Measurements from ENCODE around the gene RBM4B.
A peak's percentile ranks its signal among the peaks of the same experiment; 100 is the strongest.
"Not testable (repeated sequence)": the region's sequence is repeated elsewhere in the genome, so short reads cannot be mapped to it uniquely, and the experiment has no call there.

The RBM4B gene, protein sequence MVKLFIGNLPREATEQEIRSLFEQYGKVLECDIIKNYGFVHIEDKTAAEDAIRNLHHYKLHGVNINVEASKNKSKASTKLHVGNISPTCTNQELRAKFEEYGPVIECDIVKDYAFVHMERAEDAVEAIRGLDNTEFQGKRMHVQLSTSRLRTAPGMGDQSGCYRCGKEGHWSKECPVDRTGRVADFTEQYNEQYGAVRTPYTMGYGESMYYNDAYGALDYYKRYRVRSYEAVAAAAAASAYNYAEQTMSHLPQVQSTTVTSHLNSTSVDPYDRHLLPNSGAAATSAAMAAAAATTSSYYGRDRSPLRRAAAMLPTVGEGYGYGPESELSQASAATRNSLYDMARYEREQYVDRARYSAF

DNA sequence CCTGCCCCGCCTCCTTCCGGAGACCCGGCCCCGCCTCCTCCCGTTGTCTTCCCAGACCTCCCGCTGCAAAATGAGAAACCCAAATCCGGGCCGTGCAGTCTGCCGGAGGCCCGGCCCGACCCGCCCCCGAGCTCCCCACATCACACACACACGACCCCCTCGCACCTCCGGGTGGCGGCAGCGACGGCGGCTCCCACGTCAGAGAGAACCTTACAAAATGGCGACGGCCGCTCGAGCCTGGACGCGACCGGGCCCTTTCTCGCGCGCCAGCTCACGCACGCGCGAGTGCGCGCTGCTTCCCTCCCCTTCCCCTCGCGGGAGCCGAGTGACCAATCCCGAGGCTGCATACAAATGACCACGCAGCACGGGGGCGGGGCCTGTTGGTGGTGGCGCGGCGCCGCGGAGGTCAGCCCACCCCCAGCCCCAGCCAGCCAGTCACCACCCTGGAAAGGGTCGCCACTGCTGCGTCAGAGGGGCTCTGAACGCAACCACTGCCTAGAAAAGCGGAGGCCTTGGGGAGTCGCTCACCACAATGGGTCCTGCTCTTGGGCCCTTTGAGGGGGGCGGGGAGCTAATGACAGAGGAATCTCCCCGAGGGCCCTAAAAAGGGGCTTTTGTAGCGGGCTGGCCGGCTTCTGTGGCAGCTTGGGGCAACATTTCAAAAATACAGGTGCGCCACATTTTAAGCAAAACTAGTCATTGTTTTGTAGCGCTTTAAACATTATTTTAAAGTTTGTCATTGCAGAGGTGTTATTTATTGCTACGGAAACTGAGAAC lies at the start of gene RBM4B:
RBM4B (minus strand) TSS at position 289 of the 777 bp plus-strand sequence. CDS start 808 bp downstream, outside the sequence.
- peak; percentile 90 to 94 for DNase-seq

DNA sequence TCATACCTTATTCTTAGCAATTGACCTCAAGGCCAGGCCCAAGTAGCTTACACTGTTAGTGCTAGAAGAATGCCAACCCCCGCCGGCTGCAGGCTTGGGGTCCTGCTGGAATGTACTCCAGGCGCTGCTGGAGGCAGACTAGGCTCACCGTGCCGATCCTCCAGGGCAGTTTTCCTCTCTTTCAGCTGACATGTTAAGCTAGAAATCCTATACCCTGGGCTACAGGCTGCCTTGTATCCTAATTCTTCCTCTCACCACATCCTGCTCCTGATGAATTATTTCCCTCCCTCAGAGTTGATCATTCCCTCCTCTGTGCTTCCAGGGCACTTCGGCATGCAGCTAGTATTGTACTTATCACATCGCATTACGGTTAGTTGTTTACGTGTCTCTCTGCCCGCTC lies 48.0 kb upstream of the RBM4B start:
- no peak for DNase-seq

DNA sequence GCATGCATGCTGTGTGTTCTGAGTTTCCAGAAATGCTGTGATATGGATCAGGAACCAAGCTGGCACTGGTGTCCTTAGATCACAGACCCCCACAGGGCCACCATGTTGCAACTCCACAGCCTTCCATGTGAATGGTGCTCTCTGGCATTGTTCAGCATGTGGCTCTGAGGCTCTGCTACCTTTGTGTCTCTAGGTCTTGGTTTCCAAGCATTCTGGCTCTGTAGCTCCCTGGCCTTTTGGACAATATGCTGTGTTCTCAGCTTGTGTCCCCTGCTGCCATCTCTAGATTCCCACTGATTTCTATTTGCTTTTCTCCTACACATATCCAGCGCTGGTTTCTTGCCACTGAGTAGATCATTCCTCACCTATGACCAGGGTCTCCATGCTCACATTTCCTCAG lies 47.4 kb upstream of the RBM4B start:
- no peak for DNase-seq

DNA sequence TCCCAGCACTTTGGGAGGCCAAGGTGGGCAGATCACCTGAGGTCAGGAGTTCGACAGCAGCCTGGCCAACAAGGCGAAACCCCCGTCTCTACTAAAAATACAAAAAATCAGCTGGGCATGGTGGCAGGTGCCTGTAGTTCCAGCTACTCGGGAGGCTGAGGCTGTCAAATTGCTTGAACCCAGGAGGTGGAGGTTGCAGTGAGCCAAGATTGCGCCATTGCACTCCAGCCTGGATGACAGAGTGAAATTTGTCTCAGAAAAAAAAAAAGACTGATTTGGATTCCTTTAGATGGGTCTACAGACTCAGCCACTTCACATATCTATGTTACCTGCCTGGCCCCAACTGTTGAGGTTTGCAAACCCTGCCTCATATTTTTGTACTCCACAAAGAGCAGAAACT lies 46.5 kb upstream of the RBM4B start:
- not testable (repeated sequence) for DNase-seq

DNA sequence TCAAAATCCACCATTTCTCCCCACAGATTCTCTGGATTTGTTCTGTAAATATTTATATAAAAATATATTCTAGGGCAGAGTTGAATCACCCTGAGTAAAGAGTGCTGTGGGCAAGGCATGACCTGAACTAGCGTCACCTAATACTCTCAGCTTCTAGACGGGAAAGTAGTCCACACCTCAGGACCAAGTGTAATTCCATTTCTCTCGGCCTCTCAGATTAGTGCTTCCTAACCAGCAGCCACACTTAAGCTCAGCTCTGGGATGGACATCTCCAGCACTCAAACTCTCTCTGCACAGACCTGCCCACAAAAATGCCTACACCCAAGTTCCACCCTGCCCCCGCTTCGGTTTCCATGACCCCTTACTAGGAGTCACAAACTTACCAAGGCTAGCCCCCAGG lies 46.0 kb upstream of the RBM4B start:
- no peak for DNase-seq

DNA sequence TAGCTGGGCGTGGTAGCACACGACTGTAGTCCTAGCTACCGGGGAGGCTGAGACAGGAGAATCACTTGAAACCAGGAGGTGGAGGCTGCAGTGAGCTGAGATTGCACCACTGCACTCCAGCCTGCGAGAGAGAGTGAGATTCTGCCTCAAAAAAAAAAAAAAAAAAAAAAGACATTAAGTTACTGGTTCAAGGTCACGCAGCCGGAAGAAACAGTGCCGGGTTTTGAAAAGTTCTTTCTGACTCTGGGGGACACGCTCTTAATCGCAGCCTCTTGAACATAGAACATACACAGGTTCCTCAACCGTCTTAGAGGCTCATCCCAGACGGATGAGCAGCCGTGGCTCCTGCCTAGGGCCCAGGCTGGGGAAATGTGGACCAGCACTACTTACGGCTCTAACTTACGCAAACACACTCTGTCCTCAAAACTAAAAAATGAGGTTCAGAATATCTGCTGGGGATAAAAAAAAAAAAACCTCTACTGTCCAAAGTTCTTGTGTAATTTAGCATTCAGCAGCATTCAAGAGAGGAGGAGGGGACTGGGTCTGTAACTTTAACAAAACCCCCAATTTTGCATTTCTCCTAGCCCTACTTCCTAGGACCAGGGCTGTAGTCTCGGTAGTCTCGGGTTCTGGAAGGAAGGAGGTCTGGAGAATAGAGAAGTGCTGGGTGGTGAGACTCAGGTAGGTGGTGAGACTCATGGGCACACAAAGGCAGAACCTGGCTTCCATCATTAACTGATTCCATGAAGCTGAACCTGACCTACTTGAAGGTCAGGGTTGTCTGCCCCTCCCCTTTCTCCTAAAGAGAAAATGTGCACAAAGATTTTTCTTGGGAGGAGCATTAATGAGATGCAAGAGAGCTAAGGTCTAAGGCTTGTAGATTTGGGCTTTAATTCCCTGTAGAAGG lies 45.3 kb upstream of the RBM4B start:
- DNase-seq = no peak

DNA sequence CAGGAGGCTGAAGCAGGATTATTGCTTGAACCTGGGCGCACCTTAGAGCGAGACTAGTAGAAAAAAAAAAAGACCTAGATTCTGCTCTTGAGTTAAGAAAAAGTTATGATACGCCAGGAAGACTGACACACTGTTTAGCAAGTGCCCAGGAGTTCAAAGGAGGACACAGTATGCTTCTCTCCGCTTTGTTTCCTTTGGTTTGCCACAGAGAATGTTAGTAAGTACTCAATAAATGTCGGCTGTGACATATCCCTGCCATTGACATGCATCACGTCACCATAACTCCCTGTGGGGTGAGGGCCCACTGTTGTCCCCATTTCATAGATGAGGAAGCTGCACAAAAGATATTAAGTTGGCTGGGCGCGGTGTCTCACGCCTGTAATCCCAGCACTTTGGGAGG lies 44.3 kb upstream of the RBM4B start:
- no peak for DNase-seq

DNA sequence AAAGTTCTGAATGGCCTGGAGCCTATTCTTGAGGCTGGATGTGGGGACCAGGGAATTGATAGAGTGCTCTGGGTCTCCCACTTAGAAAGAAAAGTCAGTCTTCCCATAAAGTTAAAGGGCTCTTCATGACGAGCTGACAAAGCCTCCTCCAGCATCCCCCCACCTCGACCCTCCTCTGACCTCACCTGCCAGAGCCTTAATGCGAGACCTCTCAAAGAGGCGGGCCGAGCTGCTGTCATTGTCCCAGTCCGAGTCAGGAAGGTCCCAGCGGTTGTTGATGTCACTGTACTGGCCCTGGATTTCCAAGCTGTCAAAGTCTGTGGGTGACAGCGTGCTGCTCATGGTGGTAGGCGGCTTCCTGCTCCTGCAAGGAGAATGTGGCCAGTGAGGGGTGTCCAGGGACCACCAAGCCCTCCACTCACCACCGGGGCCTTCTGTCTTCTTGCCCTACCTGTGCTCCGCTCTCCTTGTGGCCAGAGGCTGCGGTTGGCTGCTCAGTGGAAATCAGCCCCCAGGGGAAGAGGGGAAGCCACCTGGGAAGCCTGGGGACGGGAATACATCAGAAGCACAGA lies 43.3 kb upstream of the RBM4B start:
- no peak for DNase-seq

DNA sequence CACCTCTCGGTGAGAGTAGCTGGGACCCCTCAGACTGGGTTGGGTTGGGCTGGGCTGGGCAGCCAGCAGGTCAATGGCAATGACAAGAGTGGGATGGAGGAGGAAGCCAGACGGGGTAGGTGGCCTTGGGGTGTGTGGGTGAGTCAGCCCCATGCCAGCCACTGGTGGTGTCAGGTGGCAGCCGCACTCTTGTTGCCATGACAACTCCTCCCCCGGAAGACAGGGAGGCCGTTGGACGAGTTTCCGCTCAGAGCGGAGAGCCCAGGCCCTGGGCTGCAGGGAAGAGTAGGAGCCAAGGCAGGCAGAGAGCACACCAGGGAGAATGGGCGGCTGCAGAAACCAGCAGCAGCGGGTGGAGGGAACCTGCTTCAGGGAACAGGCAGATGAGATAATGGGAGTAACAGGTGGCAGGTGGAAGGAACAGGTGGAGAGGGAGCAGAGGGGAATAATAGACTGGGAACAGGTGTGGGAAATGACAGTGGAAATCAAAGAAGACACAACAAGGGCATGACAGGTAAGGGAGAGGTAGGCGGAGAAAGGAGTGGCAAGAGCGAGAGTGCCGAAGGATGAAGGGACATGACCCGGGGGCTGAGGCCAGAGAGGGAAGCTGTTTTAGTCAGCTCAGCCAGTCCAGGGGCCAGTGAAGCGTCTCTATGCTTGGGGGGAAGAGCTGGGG lies 42.7 kb upstream of the RBM4B start:
- DNase-seq = peak in 1 of 2 experiments; percentile 25

DNA sequence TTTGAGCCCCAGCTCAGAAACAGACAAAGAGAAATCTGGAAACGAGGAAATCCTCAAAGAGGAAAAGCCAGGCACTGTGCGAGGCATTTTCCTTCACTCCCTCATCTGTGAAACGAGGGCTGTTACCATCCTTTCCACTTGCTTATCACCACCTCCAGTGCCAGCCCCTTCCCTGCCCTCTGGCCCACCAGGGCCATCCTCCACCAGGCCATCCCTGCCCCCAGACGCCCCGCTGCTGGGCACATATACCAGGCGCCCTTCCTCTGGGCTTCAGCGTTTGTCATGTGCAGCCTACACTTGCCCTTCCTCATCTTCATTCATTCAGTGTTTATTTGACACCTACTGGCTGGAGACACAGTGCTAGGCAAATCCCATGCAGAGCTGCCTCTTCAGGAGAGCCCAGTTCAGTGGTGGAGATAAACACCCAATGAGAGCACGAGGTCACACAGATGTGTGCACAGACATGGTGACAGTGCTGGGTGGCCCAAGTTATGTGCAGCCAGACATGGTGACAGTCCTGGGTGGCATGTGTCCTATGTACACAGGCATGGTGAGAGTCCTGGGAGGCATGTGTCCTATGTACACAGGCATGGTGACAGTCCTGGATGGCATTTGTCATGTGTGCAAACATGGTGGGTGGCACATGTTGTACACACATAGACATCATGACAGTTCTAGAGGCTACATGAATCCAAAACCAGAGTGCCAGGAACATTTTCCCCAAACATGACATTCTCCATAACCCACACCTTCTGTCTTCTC lies 41.6 kb upstream of the RBM4B start:
- DNase-seq = no peak

DNA sequence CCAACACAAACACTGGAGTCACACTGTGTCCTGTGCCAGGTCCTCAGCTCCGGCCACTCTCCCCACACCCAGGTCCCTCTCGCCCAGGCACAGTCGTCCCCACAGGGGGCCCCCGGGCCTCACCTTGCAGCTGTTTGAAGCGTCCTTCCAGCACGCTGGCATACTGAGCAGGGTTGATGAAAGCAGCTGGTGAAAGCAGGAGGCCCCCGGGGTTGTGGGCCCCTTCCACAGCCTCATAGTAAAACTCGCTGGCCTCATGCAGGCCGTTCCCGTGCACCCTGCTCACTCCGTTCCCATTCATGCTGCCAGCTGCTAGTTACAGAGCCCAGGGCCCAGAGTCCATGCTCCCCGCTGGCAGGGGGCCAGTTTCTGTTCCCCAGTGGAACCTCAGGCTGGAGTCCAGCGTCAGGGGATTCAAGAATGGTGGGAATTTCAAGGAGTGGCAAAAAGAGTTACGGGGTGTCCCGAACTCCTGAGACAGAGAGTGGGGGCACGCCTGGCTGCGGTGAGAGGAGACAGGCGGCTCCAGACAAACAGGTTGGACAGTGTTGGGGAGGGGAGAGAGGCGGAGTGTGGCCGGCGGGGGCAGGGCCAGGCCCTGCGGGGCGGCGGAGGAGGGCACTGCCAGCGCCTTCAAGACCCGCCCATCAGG lies 40.8 kb upstream of the RBM4B start:
- no peak for DNase-seq

DNA sequence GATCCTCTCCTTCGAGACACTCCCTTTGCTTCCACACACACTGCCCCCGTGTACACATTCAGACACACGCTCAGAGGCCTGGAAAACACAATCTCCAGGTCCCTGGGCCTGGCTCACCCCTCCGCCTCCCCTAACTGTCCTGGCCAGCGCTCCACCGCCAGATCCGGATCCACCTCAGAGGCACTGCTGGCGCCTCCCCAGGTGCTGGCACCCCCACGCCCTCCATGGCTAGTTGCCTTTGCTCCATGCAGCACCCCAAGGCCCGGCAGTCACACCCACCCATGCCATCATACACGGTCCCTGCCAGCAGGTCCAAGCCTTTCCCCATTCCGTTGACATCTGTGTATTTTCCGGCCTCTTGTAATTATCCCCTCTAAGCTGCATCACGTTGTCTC lies 40.2 kb upstream of the RBM4B start:
- DNase-seq = no peak

DNA sequence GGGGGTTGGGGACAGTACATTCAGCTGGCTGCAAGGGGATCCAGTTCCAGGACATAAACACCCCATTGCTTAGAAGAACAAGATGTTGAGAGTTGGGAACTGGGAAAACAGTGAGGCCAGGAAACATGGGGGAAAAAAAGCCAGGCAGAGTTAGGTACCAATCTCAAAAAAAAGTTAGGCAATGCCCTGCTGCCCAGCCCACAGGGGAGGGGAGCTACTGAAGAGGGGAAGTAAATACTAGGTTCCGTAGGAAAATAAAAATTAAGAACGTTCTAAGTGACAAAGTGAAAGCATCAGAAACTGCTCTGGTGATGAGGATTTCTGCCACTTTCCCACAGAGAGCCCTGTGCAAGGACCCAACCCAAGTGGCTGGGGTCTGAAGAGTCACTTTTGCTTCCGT lies 39.3 kb upstream of the RBM4B start:
- DNase-seq = no peak

DNA sequence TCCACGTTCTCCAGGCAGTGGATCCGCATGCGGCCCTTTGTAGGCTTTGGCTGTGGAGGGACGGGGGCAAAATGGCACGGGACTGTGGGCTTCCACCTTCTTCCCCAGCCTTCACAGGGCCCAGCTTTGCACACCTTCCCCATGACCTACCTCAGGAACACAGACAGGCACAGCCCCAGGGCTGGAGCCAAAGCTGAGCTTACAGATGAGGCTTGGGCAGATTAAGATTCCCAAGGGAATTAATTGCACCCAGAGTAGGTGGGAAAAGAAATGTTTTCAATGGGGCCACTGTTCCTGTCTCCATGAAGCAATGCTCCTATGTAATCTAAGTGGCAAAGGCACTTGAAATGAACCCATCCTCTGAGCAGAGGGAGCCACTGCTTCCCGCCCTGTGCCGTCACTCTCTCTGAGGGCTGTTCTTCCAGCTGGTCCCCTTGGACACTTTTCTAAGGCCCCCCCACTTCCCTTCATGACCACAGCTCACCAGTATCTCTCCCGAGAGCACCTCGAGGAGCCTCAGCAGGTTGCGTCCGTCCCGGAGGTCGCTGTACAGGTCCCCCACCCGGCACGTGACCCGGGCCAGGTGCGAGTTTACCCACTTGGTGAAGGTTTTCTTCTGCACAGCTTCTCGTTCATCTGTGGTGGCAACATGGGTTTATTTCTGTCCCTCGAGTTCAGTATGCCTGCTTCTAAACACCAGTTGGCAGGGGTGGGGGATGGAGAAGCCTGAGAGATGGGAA lies 37.8 kb upstream of the RBM4B start:
- no peak for DNase-seq

DNA sequence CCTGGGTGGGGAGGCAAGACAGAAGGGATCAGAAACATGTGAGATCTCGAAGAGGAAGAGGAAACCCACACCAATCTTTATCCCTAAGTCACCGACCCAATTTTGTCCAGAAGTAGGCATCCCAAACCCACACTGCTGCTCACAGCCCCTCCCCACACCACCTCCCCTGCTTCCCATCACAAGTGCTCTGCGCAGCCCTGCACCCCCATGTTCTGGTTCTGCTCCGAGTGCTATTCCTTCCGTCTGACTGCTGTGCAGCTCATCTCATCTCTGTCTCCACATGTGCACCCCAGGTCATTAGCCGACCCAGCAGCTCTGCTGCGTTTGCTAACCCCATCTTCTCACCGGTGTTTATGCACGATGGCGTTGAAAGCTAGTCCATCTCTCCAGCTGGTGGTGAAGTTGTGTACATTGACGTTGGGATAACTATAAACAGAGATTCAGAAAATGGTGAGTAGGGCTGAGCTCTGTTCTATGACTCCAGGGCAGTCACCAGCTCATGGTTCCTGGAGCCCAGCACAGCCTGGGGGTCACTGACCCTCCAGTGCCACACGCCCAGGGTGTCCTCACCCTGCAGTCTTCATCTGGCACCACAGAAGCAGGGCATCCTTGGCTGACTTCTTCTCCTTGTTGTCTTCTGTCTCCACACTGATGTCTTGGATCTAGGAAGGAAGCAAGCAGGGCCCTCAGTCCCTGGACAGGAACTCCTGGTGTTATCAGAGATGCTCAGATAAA lies 36.2 kb upstream of the RBM4B start:
- DNase-seq = no peak

DNA sequence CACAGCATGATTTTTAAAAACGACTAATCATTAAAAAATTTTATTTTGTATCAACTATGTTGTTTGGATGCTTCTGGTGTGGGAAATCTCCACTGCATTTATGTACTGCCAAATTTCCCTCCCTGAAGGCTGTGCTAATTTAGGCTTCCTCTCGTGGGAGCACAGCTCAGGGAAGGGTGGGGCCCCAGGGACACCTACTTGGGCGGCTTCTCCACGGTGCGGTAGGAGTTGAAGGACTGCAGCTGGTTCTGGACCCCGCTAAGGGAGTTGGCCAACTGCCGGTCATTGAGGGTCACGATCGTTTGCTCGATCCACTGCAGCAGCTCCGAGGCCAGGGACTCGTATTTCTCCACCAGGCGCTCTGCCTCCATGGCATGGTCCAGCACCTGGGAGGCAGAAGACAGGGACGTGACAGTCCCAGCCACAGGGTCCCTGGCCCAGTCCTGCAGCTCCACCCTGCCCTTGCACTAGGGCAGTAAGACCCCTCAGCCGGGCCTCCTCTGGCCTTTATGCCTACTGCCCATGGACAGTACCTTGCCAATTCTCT lies 32.8 kb upstream of the RBM4B start:
- no peak for DNase-seq

DNA sequence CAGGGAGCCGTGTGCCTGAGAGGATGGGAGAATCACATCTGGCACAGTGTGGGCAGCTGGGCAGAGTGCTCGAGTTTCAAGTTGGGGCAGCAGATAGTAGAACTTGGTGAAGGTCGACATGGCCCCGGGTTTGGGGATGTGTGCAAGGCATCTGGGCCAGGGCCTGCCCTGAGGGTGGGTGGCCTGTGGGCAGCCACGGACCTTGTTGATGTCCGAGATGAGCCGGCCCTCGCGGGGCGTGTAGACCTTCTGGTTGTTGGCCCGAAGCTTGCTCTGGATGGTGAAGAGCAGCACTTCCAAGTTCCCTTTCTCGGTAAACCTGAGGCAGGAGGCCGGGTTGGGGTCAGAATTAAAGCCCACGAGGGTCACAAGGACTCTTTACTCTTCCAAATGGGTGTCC lies 31.0 kb upstream of the RBM4B start:
- DNase-seq = no peak

DNA sequence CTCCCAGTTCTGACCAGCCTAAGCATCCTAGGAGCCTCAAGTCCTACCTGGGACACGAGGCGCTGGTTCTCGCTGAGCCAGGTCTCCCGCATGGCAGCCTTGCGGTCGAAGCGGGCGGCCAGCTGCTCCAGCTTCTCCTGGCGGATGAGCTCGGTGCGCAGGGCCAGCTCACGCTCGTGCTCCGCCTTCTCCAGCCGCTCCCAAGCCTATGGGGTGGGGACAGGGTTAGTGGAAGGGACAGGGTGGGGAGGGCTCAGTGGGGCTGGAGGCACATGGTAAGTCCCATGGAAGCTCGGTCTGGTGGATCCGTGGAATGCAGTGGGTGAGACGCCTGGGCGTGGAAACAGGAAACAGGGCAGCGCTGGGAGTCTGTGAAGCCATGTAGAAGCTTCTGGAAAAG lies 30.4 kb upstream of the RBM4B start:
- DNase-seq = no peak

DNA sequence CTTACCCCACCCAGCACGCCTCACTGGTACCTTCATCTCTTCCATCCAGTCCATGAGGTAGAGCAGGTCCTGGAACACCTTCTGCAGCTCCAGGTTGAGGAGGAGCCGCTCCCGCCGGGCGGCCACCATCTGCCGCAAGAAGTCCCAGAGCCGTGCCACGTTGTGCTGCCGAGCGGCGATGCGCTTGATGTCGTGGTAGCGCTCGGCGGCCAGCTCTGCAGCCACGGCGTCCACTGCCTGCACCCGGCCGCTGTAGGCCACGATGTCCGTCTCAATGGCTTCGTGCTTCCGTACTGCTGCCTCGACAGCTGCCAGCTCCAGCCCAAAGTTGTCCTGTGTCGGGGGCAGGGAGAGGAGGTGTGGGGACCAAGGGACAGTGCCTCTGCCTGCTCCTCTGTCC lies 29.8 kb upstream of the RBM4B start:
- no peak for DNase-seq

Measured in stimulated activated CD4-positive, alpha-beta T cell treated with anti-CD3 and anti-CD28 coated beads, Interleukin-4, amount 100 ng/mL, for 4 hours (primary cell).